Astrocyte of the cerebellum (primary cell): ENCODE measurements around the gene RAB17.
"Not testable (repeated sequence)": the region's sequence is repeated elsewhere in the genome, so short reads cannot be mapped to it uniquely, and the experiment has no call there.

ENCODE experiments used
- DNase-seq: peaks from one replicate; pipeline ENCODE4 v3.0.0-alpha.2; 2011; ENCODE audit warnings: low read depth
- H3K4me3 ChIP-seq: 2 replicates; pipeline ENCODE4 v1.5.1; 2011; ENCODE audit warnings: mild to moderate bottlenecking, low read depth, low read length, moderate library complexity
- in situ Hi-C: cut with HindIII; loops from 2 replicates; pipeline ENCODE4 v1.10.0; 2017; ENCODE audit warnings: low sequenced_read_pairs
- TF ChIP-seq, protein P1 (sequence below): IDR thresholded peaks from 2 replicates; pipeline ENCODE4 v1.5.1; 2012; ENCODE audit warnings: low read length, low read depth, moderate library complexity, mild to moderate bottlenecking; ENCODE audit errors: missing control alignments

RAB17 gene

DNA sequence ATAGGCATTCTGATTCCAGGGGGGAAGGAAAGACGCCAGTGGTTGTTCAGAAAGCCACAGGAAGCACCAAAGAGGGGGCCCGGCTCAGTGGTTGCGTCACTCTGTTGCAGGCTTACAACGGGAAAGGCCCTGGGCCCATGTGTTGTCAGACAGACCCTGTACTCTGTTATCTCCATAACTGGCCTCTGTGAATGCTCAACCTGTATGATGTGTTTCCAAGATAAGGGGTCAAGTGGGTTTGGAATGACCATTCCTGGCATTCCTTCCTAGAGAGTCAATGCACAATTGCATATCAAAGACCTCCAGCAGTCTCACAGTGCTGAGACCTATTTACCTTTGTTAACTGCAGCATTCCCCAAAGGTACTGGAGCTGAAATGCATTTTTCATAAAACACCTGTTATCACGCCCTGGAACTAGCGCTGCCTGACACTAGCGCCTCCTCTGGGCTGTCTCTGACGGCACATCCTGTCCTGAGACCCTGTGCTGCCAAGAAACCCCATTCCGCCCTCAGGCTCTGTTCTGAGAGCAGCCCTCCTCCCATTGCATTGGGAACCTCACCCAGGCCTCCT is 23.7 kb upstream of the RAB17 start:
- peak; percentile 18 for DNase-seq

DNA sequence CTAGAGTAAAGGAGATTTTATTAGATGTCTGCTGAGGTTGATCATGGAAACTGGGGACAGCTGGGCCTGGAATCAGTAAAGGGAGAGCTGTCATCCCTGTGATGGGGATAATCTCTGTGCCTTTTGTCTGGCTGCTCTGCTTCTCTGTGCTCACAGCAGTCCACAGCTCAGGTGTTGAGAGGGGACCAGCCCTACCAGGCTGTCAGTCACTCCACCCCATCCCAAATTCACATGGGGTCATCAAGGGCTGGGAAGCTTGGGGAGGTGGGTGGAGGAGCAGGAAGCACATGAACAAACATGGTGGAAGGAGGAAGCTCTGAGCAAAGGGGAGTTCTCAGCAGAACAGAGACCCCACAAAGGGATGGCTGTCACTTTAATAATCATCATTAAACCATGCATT is 23.1 kb upstream of the RAB17 start:
- H3K4me3 ChIP-seq = no peak overlapping the region
- in situ Hi-C loops = no loop called here
- no peak for DNase-seq
- TF ChIP-seq, protein P1, sequence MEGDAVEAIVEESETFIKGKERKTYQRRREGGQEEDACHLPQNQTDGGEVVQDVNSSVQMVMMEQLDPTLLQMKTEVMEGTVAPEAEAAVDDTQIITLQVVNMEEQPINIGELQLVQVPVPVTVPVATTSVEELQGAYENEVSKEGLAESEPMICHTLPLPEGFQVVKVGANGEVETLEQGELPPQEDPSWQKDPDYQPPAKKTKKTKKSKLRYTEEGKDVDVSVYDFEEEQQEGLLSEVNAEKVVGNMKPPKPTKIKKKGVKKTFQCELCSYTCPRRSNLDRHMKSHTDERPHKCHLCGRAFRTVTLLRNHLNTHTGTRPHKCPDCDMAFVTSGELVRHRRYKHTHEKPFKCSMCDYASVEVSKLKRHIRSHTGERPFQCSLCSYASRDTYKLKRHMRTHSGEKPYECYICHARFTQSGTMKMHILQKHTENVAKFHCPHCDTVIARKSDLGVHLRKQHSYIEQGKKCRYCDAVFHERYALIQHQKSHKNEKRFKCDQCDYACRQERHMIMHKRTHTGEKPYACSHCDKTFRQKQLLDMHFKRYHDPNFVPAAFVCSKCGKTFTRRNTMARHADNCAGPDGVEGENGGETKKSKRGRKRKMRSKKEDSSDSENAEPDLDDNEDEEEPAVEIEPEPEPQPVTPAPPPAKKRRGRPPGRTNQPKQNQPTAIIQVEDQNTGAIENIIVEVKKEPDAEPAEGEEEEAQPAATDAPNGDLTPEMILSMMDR = no peak

More for the DNA sequence above, 23.7 kb upstream of the RAB17 start:
- no peak overlapping the region for H3K4me3 ChIP-seq
- TF ChIP-seq, protein P1 = peak; percentile 17
- in situ Hi-C loops = no loop called here

DNA sequence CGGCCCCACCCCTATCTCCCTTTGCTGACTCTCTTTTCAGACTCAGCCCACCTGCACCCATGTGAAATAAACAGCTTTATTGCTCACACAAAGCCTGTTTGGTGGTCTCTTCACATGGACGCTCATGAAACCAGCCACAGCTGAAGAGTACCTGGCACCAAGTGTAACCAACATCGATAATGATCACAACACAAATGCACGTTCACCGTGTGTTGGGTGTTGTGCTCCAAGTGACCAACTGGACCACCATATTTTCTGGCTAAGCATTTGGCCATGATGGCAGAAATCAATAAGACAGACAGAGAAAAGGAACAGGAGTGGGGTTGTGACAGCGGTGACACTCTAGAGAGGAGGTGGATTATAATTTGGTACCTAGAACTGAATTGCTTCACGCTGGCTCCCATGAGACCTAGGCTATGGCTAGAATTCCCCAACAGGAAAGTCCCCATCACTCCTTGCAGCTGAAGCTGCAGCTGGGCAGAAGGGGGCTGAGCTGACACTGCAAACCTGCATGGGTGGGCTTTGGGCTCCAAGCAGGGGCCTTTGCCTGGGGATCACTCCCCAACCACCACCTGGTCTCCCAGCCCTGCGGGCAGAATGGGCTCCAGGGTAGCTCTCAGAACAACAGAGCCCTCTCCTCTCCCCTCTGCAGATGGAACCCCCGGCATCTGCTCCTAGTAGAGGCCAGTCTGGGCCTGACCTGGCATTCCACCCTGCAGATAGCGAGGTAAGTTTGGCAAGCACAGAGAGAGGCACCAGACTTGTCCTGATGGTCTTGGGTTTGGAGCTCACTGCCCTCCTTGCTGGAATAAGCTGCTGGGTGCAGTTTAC is 22.2 kb upstream of the RAB17 start:
- DNase-seq = no peak
- in situ Hi-C loops = no loop called here
- TF ChIP-seq, protein P1 = no peak
- no peak overlapping the region for H3K4me3 ChIP-seq

DNA sequence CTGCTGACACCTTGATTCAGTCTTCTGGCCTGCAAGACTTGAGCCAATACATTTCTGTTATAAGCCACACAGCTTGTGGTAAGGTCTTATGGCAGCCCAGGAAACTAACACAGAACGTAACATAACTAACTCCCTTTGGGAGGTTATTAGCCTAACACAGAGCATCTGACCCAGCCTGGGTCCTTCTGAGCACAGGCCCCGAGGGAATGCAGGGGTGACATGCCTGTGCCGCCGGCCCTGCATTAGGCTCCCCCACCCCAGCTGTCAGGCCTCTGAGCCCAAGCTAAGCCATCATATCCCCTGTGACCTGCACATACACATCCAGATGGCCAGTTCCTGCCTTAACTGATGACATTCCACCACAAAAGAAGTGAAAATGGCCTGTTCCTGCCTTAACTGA is 16.0 kb upstream of the RAB17 start:
- H3K4me3 ChIP-seq, in situ Hi-C loops, DNase-seq: not testable (repeated sequence)

DNA sequence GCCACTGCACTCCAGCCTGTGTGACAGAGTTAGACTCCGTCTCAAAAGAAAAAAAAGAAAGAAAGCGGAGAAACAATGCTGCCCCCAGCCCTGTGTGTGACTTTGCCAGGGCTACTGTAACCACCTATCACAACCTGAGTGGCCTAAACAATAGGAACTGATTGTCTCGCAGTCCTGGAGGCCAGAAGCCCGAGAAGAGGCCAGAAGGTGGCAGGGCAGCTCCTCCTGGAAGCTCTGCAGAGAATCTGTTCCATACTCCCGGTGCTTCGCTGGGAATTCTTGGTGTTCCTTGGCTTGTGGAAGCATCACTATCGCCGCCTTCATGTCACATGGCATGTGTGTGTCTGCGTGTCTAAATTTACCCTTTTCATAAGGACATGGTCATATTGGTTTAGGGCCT is 14.4 kb upstream of the RAB17 start:
- TF ChIP-seq, protein P1 = peak; percentile 31
- in situ Hi-C loops = loop anchor here (5.0 kb wide), 1 partner anchor 77 kb away; no protein-coding TSS in a partner anchor
- DNase-seq = no peak
- H3K4me3 ChIP-seq = no peak overlapping the region

DNA sequence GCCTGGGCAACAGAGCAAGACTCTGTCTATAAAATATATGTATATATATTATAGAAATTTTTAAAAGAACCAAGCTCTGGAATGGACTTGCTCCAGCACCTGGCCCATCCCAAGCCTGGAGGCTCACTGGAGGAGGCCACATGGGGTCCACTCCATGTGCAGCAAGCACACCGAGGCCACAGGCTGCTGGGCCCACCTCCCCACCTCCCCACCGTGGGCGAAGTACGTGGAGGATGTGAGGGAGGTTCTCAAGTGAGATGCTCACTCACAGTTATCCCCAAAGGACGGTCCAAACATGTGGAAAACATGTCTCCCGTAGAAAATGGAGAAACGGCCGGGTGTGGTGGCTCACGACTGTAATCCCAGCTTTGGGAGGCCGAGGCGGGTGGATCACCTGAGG is 13.9 kb upstream of the RAB17 start:
- in situ Hi-C loops = loop anchor here (5.0 kb wide), 1 partner anchor 78 kb away; no protein-coding TSS in a partner anchor
- no peak for DNase-seq
- H3K4me3 ChIP-seq = no peak overlapping the region
- TF ChIP-seq, protein P1 = no peak
